Ovary (tissue), 9 donors: ENCODE measurements around the gene BTF3. TPM values are rescaled to one million over a fixed set of nuclear protein-coding genes. Genes with fewer than 3 reads are reported as not detected.
"Not testable (repeated sequence)": the region's sequence is repeated elsewhere in the genome, so short reads cannot be mapped to it uniquely, and the experiment has no call there.

Experiments
- DNase-seq, 5 donors: peaks; one replicate each; pipeline ENCODE4 v3.0.0-alpha.2; 2019 to 2020
- H3K27ac ChIP-seq, 2 donors: fragments of 200-600 bp; one replicate each; pipeline versions ENCODE4 v1.5.1 to v1.8.0; 2019 to 2022
- H3K27me3 ChIP-seq: fragments of 200-600 bp; one replicate; pipeline ENCODE4 v1.8.0; 2022
- H3K36me3 ChIP-seq: fragments of 200-600 bp; sonication (generic); one replicate; pipeline ENCODE4 v1.5.1; 2019
- H3K4me1 ChIP-seq: one replicate; pipeline ENCODE4 v1.8.1; 2013; ENCODE audit warnings: mild to moderate bottlenecking, moderate library complexity; ENCODE audit not compliant: insufficient read depth
- H3K4me3 ChIP-seq: fragments of 200-600 bp; sonication (generic); one replicate; pipeline ENCODE4 v1.5.1; 2017
- H3K9me3 ChIP-seq, 2 donors: fragments of 200-600 bp in 1 of 2; sonication (generic) in 1 of 2; one replicate each; pipeline versions ENCODE4 v1.5.1 to v1.8.1; 2013 to 2019; ENCODE audit warnings: mild to moderate bottlenecking in 1 of 2, moderate library complexity in 1 of 2
- CTCF ChIP-seq, 3 donors: fragments of 450-650 bp in 2 of 3; fragments of 200-600 bp in 1 of 3; IDR thresholded peaks; one replicate each; pipeline versions ENCODE4 v1.5.1 to v1.8.0; 2016 to 2022; ENCODE audit warnings: antibody characterized with exemption in 3 of 3, mild to moderate bottlenecking in 1 of 3
- EP300 ChIP-seq: sonication (generic); formaldehyde crosslinking; IDR thresholded peaks from one replicate; pipeline ENCODE4 v1.6.1; 2017; ENCODE audit warnings: antibody characterized with exemption
- POLR2A ChIP-seq: fragments of 450-650 bp; IDR thresholded peaks from one replicate; pipeline ENCODE4 v1.6.1; 2017; ENCODE audit warnings: antibody characterized with exemption, mild to moderate bottlenecking, moderate library complexity
- WGBS, 3 donors: extraction: QIAGEN DNeasy Blood & Tissue Kit in 1 of 3; methylation state at CpG; one replicate each; pipeline versions ENCODE4 v1.1.5 to v1.1.7; 2013 to 2017; 5-methylcytosine and 5-hydroxymethylcytosine counted together
- intact Hi-C, 4 donors: fragments of 100-400 bp; cut with DNase I; formaldehyde crosslinking; loops; one replicate each; pipeline versions ENCODE4 v1.11.0 to v1.15.1; 2022 to 2023
- polyA plus RNA-seq, 2 donors: library from polyadenylated mRNA; stranded (reverse); fragments of 200-250 nt in 1 of 2; fragments of 350-450 nt in 1 of 2; fragmentation: Illumina TruSeq in 1 of 2; extraction: RNeasy Lipid Tissue Mini Kit (QIAGEN cat#74804) in 1 of 2; gene quantifications; one replicate each; pipeline ENCODE4 v1.2.3, GENCODE V29; 2013 to 2014
- total RNA-seq, 7 donors: library from RNA; depleted of rRNA in 2 of 7; stranded (reverse); fragments of >200 nt in 2 of 7; fragmentation: NEBNext Ultra II Directional in 3 of 7; extraction: Animal tissue kit (Norgen Biotek cat#: 25700) in 3 of 7; gene quantifications; one replicate each; pipeline versions ENCODE4 v1.1.0 to v1.2.4, GENCODE V29; 2016 to 2023
- donor health status: DM: no; HTN: no; CAD: no; lungs with moderate emphysema.
- donor health status: DM: no; HTN: no; CAD: no.
- donor health status: Bipolar disorder and iron deficiency.
- donor health status: DM: yes; HTN: yes; CAD: no.
- donor health status: DM: no; HTN: no; CAD: no.
- donor health status: DM: yes; HTN: yes; CAD: no.

BTF3 gene
- total and polyA plus RNA-seq, 9 donors: 648 to 1,776 (median 975) TPM

- WGBS, 3 donors: 21 to 44% (median 33%) methylated on average over 1 of the region's 1 CpG
Measured at GRCh38 chr5:73459366-73459765, 38.9 kb upstream of the BTF3 start.

GRCh38 chr5:73460133-73460532, 38.1 kb upstream of the BTF3 start:
- 52 to 74% (median 65%) methylated on average over 1 of the region's 1 CpG for WGBS, 3 donors
- TF ChIP-seq EP300: no peak
- no peak for TF ChIP-seq POLR2A
- H3K36me3 ChIP-seq: no peaks in the 10 kb centered on the region

More at GRCh38 chr5:73459366-73459765, 38.9 kb upstream of the BTF3 start:
- Histone ChIP-seq H3K4me1 (no peaks in the 10 kb centered on the region), H3K36me3 (no peaks in the 10 kb centered on the region), H3K27ac (no peak overlapping the region), H3K4me3 (no peak overlapping the region), H3K9me3 (no peaks in the 10 kb centered on the region), H3K27me3 (no peaks in the 10 kb centered on the region)
- TF ChIP-seq EP300: no peak
- no peak for TF ChIP-seq POLR2A
- no peak for TF ChIP-seq CTCF (IDR thresholded peaks at IDR 0.05)
- intact Hi-C loops: no loop called here
- no peak for DNase-seq

GRCh38 chr5:73464016-73464745, 34.1 kb upstream of the BTF3 start:
- Histone ChIP-seq H3K27me3 (no peaks in the 10 kb centered on the region), H3K36me3 (no peaks in the 10 kb centered on the region), H3K27ac (no peak overlapping the region), H3K4me1 (no peaks in the 10 kb centered on the region), H3K9me3 (no peaks in the 10 kb centered on the region), H3K4me3 (no peak overlapping the region)
- intact Hi-C loops: no loop called here
- no peak for DNase-seq
- no peak for TF ChIP-seq POLR2A
- TF ChIP-seq CTCF (IDR thresholded peaks at IDR 0.05): no peak
- TF ChIP-seq EP300: no peak
- WGBS, 3 donors: 28 to 36% (median 35%) methylated on average over 7 of the region's 7 CpGs

More at GRCh38 chr5:73460133-73460532, 38.1 kb upstream of the BTF3 start:
- intact Hi-C loops: no loop called here
- DNase-seq: no peak
- no peaks in the 10 kb centered on the region for H3K4me1 ChIP-seq
- no peaks in the 10 kb centered on the region for H3K27me3 ChIP-seq
- H3K9me3 ChIP-seq: no peaks in the 10 kb centered on the region
- H3K4me3 ChIP-seq: no peak overlapping the region
- H3K27ac ChIP-seq: no peak overlapping the region

GRCh38 chr5:73468638-73469037, 29.6 kb upstream of the BTF3 start:
- H3K36me3 ChIP-seq, H3K4me3 ChIP-seq, DNase-seq, H3K27ac ChIP-seq, intact Hi-C loops, H3K4me1 ChIP-seq, H3K9me3 ChIP-seq, H3K27me3 ChIP-seq: not testable (repeated sequence)
- 75 to 81% (median 79%) methylated on average over 3 of the region's 3 CpGs for WGBS, 3 donors

- 92 to 94% (median 93%) methylated on average over 8 of the region's 8 CpGs for WGBS, 3 donors
- H3K36me3 ChIP-seq: no peaks in the 10 kb centered on the region
- no peak overlapping the region for H3K27ac ChIP-seq
- DNase-seq: no peak
- no peak overlapping the region for H3K4me3 ChIP-seq
- no peaks in the 10 kb centered on the region for H3K27me3 ChIP-seq
- no peaks in the 10 kb centered on the region for H3K9me3 ChIP-seq
- TF ChIP-seq EP300: no peak
- TF ChIP-seq CTCF (IDR thresholded peaks at IDR 0.05): no peak
- TF ChIP-seq POLR2A: no peak
- intact Hi-C loops: no loop called here
- no peaks in the 10 kb centered on the region for H3K4me1 ChIP-seq
Measured at GRCh38 chr5:73469878-73470277, 28.4 kb upstream of the BTF3 start.
